ENCODE data around the gene PLA2G12B.
"Not testable (repeated sequence)": the region's sequence is repeated elsewhere in the genome, so short reads cannot be mapped to it uniquely, and the experiment has no call there.

The PLA2G12B gene

GRCh38 chr10:72925951-72926465 is 28.6 kb downstream of the PLA2G12B start:
- no peak for DNase-seq (ENCODE audit: extremely low spot score)
- POLR2A ChIA-PET = no interaction called here
- CTCF ChIA-PET = interaction anchor here (0.9 kb wide), 1 partner anchor 9 kb away, joined by 3 read pairs; no protein-coding TSS in a partner anchor
- TF ChIP-seq, protein P1, sequence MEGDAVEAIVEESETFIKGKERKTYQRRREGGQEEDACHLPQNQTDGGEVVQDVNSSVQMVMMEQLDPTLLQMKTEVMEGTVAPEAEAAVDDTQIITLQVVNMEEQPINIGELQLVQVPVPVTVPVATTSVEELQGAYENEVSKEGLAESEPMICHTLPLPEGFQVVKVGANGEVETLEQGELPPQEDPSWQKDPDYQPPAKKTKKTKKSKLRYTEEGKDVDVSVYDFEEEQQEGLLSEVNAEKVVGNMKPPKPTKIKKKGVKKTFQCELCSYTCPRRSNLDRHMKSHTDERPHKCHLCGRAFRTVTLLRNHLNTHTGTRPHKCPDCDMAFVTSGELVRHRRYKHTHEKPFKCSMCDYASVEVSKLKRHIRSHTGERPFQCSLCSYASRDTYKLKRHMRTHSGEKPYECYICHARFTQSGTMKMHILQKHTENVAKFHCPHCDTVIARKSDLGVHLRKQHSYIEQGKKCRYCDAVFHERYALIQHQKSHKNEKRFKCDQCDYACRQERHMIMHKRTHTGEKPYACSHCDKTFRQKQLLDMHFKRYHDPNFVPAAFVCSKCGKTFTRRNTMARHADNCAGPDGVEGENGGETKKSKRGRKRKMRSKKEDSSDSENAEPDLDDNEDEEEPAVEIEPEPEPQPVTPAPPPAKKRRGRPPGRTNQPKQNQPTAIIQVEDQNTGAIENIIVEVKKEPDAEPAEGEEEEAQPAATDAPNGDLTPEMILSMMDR (IDR thresholded peaks at IDR 0.05; ENCODE audit: control extremely low read depth, extremely low read depth, low read depth, missing control alignments) = no peak

GRCh38 chr10:72924351-72924750 is 30.3 kb downstream of the PLA2G12B start:
- CTCF ChIA-PET = interaction anchor here (0.8 kb wide), 1 partner anchor 14 kb away, joined by 3 read pairs; no protein-coding TSS in a partner anchor
- POLR2A ChIA-PET = no interaction called here
- TF ChIP-seq, protein P1 (IDR thresholded peaks at IDR 0.05; ENCODE audit: control extremely low read depth, extremely low read depth, low read depth, missing control alignments) = no peak
- DNase-seq (ENCODE audit: extremely low spot score) = no peak

DNA sequence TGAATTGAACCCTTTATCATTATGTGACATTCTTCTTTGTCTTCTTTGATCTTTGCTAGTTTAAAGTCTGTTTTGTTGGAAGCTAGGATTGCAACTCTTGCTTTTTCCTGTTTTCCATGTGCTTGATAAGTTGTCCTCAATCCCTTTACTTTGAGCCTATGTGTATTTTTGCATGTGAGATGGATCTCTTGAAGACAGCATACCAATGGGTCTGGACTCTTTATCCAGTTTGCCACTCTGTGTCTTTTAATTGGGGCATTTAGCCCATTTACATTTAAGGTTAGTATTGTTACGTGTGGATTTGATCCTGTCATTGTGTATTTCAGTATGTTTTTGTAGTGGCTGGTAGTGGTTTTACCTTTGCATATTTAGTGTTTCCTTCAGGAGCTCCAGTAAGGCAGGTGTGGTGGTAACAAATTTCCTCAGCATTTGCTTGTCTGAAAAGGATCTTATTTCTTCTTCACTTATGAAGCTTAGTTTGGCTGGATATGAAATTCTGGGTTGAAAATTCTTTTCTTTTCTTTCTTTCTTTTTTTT is 33.4 kb downstream of the PLA2G12B start:
- POLR2A ChIA-PET; DNase-seq (ENCODE audit: extremely low spot score): not testable (repeated sequence)

GRCh38 chr10:72918352-72918751 is 36.3 kb downstream of the PLA2G12B start:
- ChIA-PET POLR2A (no interaction called here), CTCF (no interaction called here)
- DNase-seq (ENCODE audit: extremely low spot score) = no peak
- TF ChIP-seq, protein P1 (IDR thresholded peaks at IDR 0.05; ENCODE audit: control extremely low read depth, extremely low read depth, low read depth, missing control alignments) = no peak

More for the DNA sequence above, 33.4 kb downstream of the PLA2G12B start:
- CTCF ChIA-PET = interaction anchor here (1.4 to 2.0 kb wide), 2 partner anchors 14 to 33 kb away, joined by 3 to 6 read pairs; no protein-coding TSS in a partner anchor

- DNase-seq (ENCODE audit: extremely low spot score); CTCF ChIA-PET; POLR2A ChIA-PET: not testable (repeated sequence)
Measured at GRCh38 chr10:72917803-72918332, 36.7 kb downstream of the PLA2G12B start.

DNA sequence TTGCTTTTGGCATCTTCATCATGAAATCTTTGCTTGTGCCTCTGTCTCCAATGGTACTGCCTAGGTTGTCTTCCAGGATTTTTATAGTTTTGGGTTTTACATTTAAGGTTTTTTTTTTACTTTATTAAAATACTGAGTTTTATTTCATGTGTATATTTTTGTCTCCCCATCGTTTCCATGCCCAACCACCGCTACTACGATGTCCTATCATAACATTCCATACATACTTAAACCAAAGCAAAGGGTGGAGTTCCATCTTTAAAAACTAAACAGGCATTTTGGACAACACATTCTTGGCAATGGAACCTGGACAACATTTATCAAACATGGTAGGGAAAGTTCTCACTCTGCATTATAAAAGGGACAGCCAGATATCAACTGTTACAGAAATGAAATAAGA is 37.4 kb downstream of the PLA2G12B start:
- POLR2A ChIA-PET; DNase-seq (ENCODE audit: extremely low spot score); CTCF ChIA-PET: not testable (repeated sequence)

DNA sequence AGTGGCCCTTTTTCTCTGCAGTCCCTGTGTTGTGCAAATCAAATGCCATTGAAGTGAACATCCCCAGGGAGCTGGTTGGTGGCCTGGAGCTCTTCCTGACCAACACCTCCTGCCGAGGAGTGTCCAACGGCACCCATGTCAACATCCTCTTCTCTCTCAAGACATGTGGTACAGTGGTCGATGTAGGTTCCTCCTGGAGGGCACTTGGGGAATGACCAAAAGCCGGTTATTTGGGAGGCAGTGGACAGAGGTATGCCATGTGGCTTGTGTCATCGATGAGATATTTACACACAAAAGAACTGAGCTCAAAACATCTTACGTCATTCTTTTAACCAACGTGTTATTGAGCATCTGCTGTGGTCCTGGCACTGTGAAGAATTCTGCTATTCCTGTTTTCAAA is 41.3 kb downstream of the PLA2G12B start:
- ChIA-PET CTCF (no interaction called here), POLR2A (no interaction called here)
- no peak for DNase-seq (ENCODE audit: extremely low spot score)
- TF ChIP-seq, protein P1 (IDR thresholded peaks at IDR 0.05; ENCODE audit: control extremely low read depth, extremely low read depth, low read depth, missing control alignments) = no peak

GRCh38 chr10:72912736-72913135 is 41.9 kb downstream of the PLA2G12B start:
- TF ChIP-seq, protein P1 (IDR thresholded peaks at IDR 0.05; ENCODE audit: control extremely low read depth, extremely low read depth, low read depth, missing control alignments) = no peak
- ChIA-PET CTCF (no interaction called here), POLR2A (no interaction called here)

More at GRCh38 chr10:72912736-72913135, 41.9 kb downstream of the PLA2G12B start:
- DNase-seq (ENCODE audit: extremely low spot score) = no peak

All from GM10248 (cell line).